K562 (cell line): ENCODE measurements around the gene PAX5. TPM values are rescaled to one million over a fixed set of nuclear protein-coding genes. Genes with fewer than 3 reads are reported as not detected.

Experiments used
- ATAC-seq: fragments of 200-7000 bp; cut with Tn5 transposase; 3 replicates; pipeline ENCODE4 v1.9.1; 2020; ENCODE audit warnings: moderate library complexity
- BruUV-seq: library from RNA; stranded (reverse); fragments of 400-500 nt; replicated peaks from 2 replicates; lab custom pipeline; 2021; lab: Mats Ljungman, UMichigan
- CTCF ChIA-PET: fragments of 300-600 bp; formaldehyde crosslinking; extraction: SDS; loops from one replicate; lab custom pipeline; 2021; ENCODE audit warnings: low intra/inter-chr PET ratio; lab: Yijun Ruan, JAX
- POLR2A ChIA-PET: fragments of 300-600, 350-650 bp; sonication (Branson Sonifier 250); formaldehyde crosslinking; extraction: SDS; loops from one replicate; lab custom pipeline; 2021; ENCODE audit warnings: antibody characterized with exemption, inconsistent platforms; lab: Yijun Ruan, JAX
- DNase-seq, 4 experiments: peaks; one replicate each; pipeline versions ENCODE4 v3.0.0 to v3.0.0-alpha.2; 2011 to 2018; ENCODE audit warnings: low spot score in 3 of 4, mixed read lengths in 3 of 4; ENCODE audit errors: extremely low read depth in 1 of 4
- FAIRE-seq: peaks from 2 replicates; lab custom pipeline; 2011; peaks lifted over from hg19 to GRCh38; lab: Jason Lieb, UNC
- H2AFZ ChIP-seq: 2 replicates; pipeline ENCODE4 v1.6.0; 2011; ENCODE audit warnings: low read depth, low read length, control low read depth, inconsistent platforms
- H3K27ac ChIP-seq: fragments of 200-600 bp; 3 replicates; pipeline ENCODE4 v1.8.0; 2011; ENCODE audit warnings: low read depth, mild to moderate bottlenecking, control low read depth, inconsistent platforms, low read length, moderate library complexity, mixed read lengths; ENCODE audit errors: extremely low read depth
- H3K27me3 ChIP-seq, 2 experiments: fragments of 300-600 bp in 1 of 2; 2 replicates in 1 of 2; 3 replicates in 1 of 2; pipeline versions ENCODE4 v1.6.0 to v1.8.0; 2011; ENCODE audit warnings: inconsistent platforms in 2 of 2, low read length in 2 of 2, mild to moderate bottlenecking in 1 of 2, mixed read lengths in 1 of 2, moderate library complexity in 1 of 2; ENCODE audit not compliant: control insufficient read depth in 2 of 2, insufficient read depth in 2 of 2
- H3K36me3 ChIP-seq: fragments of 300-600 bp; 3 replicates; pipeline ENCODE4 v1.8.0; 2011; ENCODE audit warnings: mild to moderate bottlenecking, low read length, inconsistent platforms; ENCODE audit not compliant: control insufficient read depth, insufficient read depth
- H3K4me1 ChIP-seq, 2 experiments: fragments of 200-600 bp in 1 of 2; replicated peaks in 1 of 2; 2 replicates in 1 of 2; 3 replicates in 1 of 2; pipeline versions ENCODE4 v1.5.1 to v1.8.0; 2011; ENCODE audit warnings: inconsistent platforms in 2 of 2, low read length in 2 of 2, mild to moderate bottlenecking in 1 of 2, mixed read lengths in 1 of 2, moderate library complexity in 1 of 2; ENCODE audit not compliant: control insufficient read depth in 2 of 2, insufficient read depth in 2 of 2
- H3K4me2 ChIP-seq: 2 replicates; pipeline ENCODE4 v1.6.1; 2011; ENCODE audit warnings: low read length, control low read depth, inconsistent platforms, mixed read lengths; ENCODE audit not compliant: insufficient read depth
- H3K4me3 ChIP-seq: fragments of 200-600 bp; sonication (generic), shearing (Covaris generic); 2 replicates; pipeline ENCODE4 v1.5.1; 2016; ENCODE audit warnings: control low read depth, inconsistent platforms
- H3K79me2 ChIP-seq: fragments of 200-600 bp; 3 replicates; pipeline ENCODE4 v1.8.0; 2011; ENCODE audit warnings: low read length, inconsistent platforms; ENCODE audit not compliant: control insufficient read depth, insufficient read depth
- H3K9ac ChIP-seq, 2 experiments: 2 replicates each; pipeline versions ENCODE4 v1.6.0 to v1.6.1; 2011; ENCODE audit warnings: low read depth in 2 of 2, low read length in 2 of 2, control low read depth in 1 of 2, inconsistent platforms in 1 of 2, mild to moderate bottlenecking in 1 of 2, mixed read lengths in 1 of 2; ENCODE audit not compliant: insufficient read depth in 1 of 2
- H3K9me1 ChIP-seq: one replicate; pipeline ENCODE4 v1.6.0; 2011; ENCODE audit warnings: inconsistent platforms, mild to moderate bottlenecking, low read length, moderate library complexity; ENCODE audit not compliant: control insufficient read depth, insufficient read depth
- H3K9me3 ChIP-seq: replicated peaks from 2 replicates; pipeline ENCODE4 v1.5.1; 2011; ENCODE audit warnings: low read depth, low read length, inconsistent platforms; ENCODE audit not compliant: control insufficient read depth, insufficient read depth
- H4K20me1 ChIP-seq: replicated peaks from 2 replicates; pipeline ENCODE4 v1.6.1; 2011; ENCODE audit warnings: low read length, inconsistent platforms, mixed read lengths; ENCODE audit not compliant: control insufficient read depth, insufficient read depth
- FOXA3 ChIP-seq, 2 experiments: fragments of 450-650 bp in 1 of 2; sonication (generic) in 1 of 2; formaldehyde crosslinking; IDR thresholded peaks in 1 of 2; conservative IDR thresholded peaks in 1 of 2; 2 replicates each; pipeline versions ENCODE4 v1.4.0 to v1.8.0; 2020 to 2022; ENCODE audit warnings: mild to moderate bottlenecking in 2 of 2, missing genetic modification reagents in 1 of 2
- HDAC3 ChIP-seq: fragments of 450-650 bp; IDR thresholded peaks from 2 replicates; pipeline ENCODE4 v1.6.1; 2018; ENCODE audit warnings: borderline replicate concordance, mild to moderate bottlenecking, moderate library complexity; ENCODE audit not compliant: partially characterized antibody
- JUN ChIP-seq, 2 experiments: sonication (generic) in 1 of 2; formaldehyde crosslinking in 1 of 2; IDR thresholded peaks; 2 replicates each; pipeline versions ENCODE4 v1.6.1 to v1.8.0; 2012 to 2022; ENCODE audit warnings: borderline replicate concordance in 2 of 2, mild to moderate bottlenecking in 2 of 2, improper control_type of control experiment in 1 of 2, low read depth in 1 of 2, low read length in 1 of 2, missing genetic modification reagents in 1 of 2
- NEUROD1 ChIP-seq: fragments of 150-350 bp; IDR thresholded peaks from 2 replicates; pipeline ENCODE4 v1.6.1; 2014; ENCODE audit warnings: borderline replicate concordance, low read length, low read depth; ENCODE audit not compliant: partially characterized antibody
- PHB2 ChIP-seq: fragments of 450-650 bp; IDR thresholded peaks from 2 replicates; pipeline ENCODE4 v1.6.1; 2017; ENCODE audit warnings: low read depth
- RHOXF2B ChIP-seq: fragments of 250-450 bp; sonication (Bioruptor Pico); conservative IDR thresholded peaks from 2 replicates; pipeline ENCODE4 v1.5.1; 2021
- ZFP36 ChIP-seq: fragments of 150-350 bp; IDR thresholded peaks from 2 replicates; pipeline ENCODE4 v1.6.1; 2018; ENCODE audit warnings: low read length, low read depth; ENCODE audit not compliant: partially characterized antibody
- ZSCAN29 ChIP-seq: fragments of 450-650 bp; IDR thresholded peaks from 2 replicates; pipeline ENCODE4 v1.6.1; 2017
- WGBS: fragments of 100-300 bp; shearing (Covaris generic); methylation state at CpG from one replicate; pipeline ENCODE4 v1.1.6; 2016; ENCODE audit warnings: low coverage, mixed read lengths; ENCODE audit not compliant: insufficient coverage; ENCODE audit errors: missing lambda C conversion rate; 5-methylcytosine and 5-hydroxymethylcytosine counted together
- in situ Hi-C: fragments of 300-500 bp; cut with MboI; formaldehyde crosslinking; loops from 4 replicates; pipeline ENCODE4 v1.15.0; 2018; ENCODE audit warnings: inconsistent platforms, mixed read lengths
- intact Hi-C: fragments of 100-400 bp; cut with micrococcal nuclease; formaldehyde crosslinking; loops from 2 replicates; pipeline ENCODE4 v1.14.2; 2022
- polyA plus RNA-seq, 8 experiments: library from polyadenylated mRNA; depleted of rRNA in 4 of 8; stranded (reverse) in 5 of 8; unstranded in 3 of 8; fragments of >200 nt; fragmentation: Nextera tagmentation in 2 of 8; fragmentation: Illumina TruSeq in 1 of 8; extraction: Ambion mirVana in 2 of 8; extraction: Trizol in 1 of 8; gene quantifications; 2 replicates each; pipeline versions ENCODE4 v1.2.1 to v1.2.3, GENCODE V29; 2011 to 2014; ENCODE audit warnings: inconsistent platforms in 1 of 8, missing spikeins in 1 of 8
- total RNA-seq, 7 experiments: library from RNA; depleted of rRNA in 6 of 7; stranded (reverse); fragments of >200 nt in 6 of 7; fragmentation: Illumina TruSeq in 2 of 7; extraction: Trizol in 2 of 7; gene quantifications; 2 replicates each; pipeline versions ENCODE4 v1.2.1 to v1.2.3, GENCODE V29; 2011 to 2021; ENCODE audit warnings: low replicate concordance in 1 of 7
- TF ChIP-seq, protein P1 (sequence below), 2 experiments: fragments of 450-650 bp; IDR thresholded peaks; 2 replicates each; pipeline ENCODE4 v1.6.1; 2016
- TF ChIP-seq, protein P2 (sequence below): IDR thresholded peaks from 2 replicates; pipeline ENCODE4 v1.6.1; 2011; ENCODE audit warnings: borderline replicate concordance, low read depth, mild to moderate bottlenecking, moderate library complexity, low read length; ENCODE audit not compliant: insufficient read depth, poor library complexity, severe bottlenecking

Gene PAX5
- total and polyA plus RNA-seq, 9 of the 15 experiments (the other 6 are each of a cell fraction or from before 2014, with no cell fraction given), result 0.03 to 0.09 TPM; not detected in 7

DNA sequence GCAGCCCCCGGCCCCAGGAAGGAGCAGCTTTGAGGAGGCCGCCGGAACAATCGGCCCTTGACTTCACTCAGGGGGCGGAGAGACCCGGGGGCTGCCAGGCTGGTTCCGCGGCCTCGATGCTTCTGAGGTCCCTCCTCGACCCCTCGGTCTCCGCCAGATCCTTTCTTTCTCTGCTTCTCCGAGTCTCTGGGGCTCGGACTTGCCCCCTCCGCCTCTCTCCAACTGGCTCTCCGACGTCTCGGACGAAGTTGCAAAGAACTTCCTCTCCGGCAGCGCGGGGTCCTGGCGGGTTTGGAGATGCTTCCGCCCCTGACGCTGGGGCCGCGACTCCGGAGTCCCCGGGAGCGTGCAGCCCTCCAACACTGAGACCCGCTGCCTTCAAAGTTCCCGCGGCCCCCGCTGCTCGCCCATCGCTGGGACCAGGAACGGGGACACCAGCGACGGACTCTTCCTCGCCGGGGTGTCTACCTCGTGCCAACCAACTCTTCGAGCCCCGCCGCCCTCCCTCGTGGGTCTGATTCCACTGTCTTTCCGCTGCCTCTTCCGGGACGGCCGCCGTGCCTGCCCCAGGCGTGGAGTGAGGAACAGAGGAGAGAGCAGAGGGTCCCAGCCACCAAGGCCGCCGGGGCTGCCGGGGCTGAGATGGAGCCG is 7.0 kb downstream of the PAX5 start:
- H4K20me1 ChIP-seq, result no peaks in the 10 kb centered on the region; the same call in 1 of the 2 replicates
- H3K9me1 ChIP-seq, result no peaks in the 10 kb centered on the region
- TF ChIP-seq ZFP36 (peak; percentile 31), JUN (IDR thresholded peaks at IDR 0.05; ENCODE audit: borderline replicate concordance, low read depth, low read length) (no peak), JUN (CRISPR knock-in tag; IDR thresholded peaks at IDR 0.05; ENCODE audit: borderline replicate concordance) (peak; percentile 11; the same call in 1 of the 2 replicates), PHB2 (no peak), ZSCAN29 (no peak), NEUROD1 (no peak), HDAC3 (no peak), RHOXF2B (no peak), FOXA3 (CRISPR knock-in tag; conservative IDR thresholded peaks at IDR 0.05 in 1 of 2, IDR thresholded peaks at IDR 0.05 in 1 of 2) (no peak)
- TF ChIP-seq, protein P1, sequence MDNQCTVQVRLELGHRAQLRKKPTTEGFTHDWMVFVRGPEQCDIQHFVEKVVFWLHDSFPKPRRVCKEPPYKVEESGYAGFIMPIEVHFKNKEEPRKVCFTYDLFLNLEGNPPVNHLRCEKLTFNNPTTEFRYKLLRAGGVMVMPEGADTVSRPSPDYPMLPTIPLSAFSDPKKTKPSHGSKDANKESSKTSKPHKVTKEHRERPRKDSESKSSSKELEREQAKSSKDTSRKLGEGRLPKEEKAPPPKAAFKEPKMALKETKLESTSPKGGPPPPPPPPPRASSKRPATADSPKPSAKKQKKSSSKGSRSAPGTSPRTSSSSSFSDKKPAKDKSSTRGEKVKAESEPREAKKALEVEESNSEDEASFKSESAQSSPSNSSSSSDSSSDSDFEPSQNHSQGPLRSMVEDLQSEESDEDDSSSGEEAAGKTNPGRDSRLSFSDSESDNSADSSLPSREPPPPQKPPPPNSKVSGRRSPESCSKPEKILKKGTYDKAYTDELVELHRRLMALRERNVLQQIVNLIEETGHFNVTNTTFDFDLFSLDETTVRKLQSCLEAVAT (IDR thresholded peaks at IDR 0.05), result no peak
- TF ChIP-seq, protein P2, sequence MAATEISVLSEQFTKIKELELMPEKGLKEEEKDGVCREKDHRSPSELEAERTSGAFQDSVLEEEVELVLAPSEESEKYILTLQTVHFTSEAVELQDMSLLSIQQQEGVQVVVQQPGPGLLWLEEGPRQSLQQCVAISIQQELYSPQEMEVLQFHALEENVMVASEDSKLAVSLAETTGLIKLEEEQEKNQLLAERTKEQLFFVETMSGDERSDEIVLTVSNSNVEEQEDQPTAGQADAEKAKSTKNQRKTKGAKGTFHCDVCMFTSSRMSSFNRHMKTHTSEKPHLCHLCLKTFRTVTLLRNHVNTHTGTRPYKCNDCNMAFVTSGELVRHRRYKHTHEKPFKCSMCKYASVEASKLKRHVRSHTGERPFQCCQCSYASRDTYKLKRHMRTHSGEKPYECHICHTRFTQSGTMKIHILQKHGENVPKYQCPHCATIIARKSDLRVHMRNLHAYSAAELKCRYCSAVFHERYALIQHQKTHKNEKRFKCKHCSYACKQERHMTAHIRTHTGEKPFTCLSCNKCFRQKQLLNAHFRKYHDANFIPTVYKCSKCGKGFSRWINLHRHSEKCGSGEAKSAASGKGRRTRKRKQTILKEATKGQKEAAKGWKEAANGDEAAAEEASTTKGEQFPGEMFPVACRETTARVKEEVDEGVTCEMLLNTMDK, result no peak
- TF ChIP-seq, all 486 proteins: peak for 2
- Histone ChIP-seq H3K36me3 (no peaks in the 10 kb centered on the region), H3K79me2 (no peaks in the 10 kb centered on the region), H3K4me1 (peaks cover 2 to 35% of the 10 kb centered on the region in 2 experiments; a peak in 3 of 5 replicates), H3K4me3 (no peak overlapping the region), H3K9me3 (no peaks in the 10 kb centered on the region), H3K27me3 (peaks cover 18 to 57% of the 10 kb centered on the region in 2 experiments), H3K9ac (no peak overlapping the region), H2AFZ (no peak overlapping the region), H3K27ac (no peak overlapping the region), H3K4me2 (peak overlapping the region; percentile 25; the same call in 1 of the 2 replicates)
- intact Hi-C loops (no loop called here), in situ Hi-C loops (no loop called here)
- no TSS peak for BruUV-seq
- DNase-seq (no peak), ATAC-seq (no peak), FAIRE-seq (no peak)
- CTCF ChIA-PET, result no interaction called here
- 15% methylated on average over 23 of the region's 56 CpGs for WGBS
- POLR2A ChIA-PET, result interaction anchor here (0.6 to 0.9 kb wide), 3 partner anchors 17 to 142 kb away, joined by 3 to 5 read pairs (median 3); no protein-coding TSS in a partner anchor
